Ishikawa (cell line): ENCODE results near the gene IL5RA.

Experiments used
- CEBPB ChIP-seq: IDR thresholded peaks from 2 replicates; pipeline ENCODE4 v1.6.1; 2012
- REST ChIP-seq: IDR thresholded peaks from 2 replicates; pipeline ENCODE4 v1.6.1; 2012; ENCODE audit warnings: low read depth, mild to moderate bottlenecking
- TAF1 ChIP-seq: IDR thresholded peaks from 2 replicates; pipeline ENCODE4 v1.6.1; 2012; ENCODE audit warnings: low read depth, mild to moderate bottlenecking

GRCh38 chr3:3080309-3080708 is 29.9 kb downstream of the IL5RA start:
- TF ChIP-seq CEBPB (no peak), REST (no peak), TAF1 (no peak)
